GM19025 (cell line): ENCODE results near the gene PLCXD1.

ENCODE experiments used
- ATAC-seq: cut with Tn5 transposase; IDR thresholded peaks from one replicate; pipeline ENCODE4 v1.9.1; 2021; ENCODE audit warnings: mild to moderate bottlenecking, low read depth, moderate library complexity; ENCODE audit not compliant: unreplicated experiment

Gene PLCXD1

DNA sequence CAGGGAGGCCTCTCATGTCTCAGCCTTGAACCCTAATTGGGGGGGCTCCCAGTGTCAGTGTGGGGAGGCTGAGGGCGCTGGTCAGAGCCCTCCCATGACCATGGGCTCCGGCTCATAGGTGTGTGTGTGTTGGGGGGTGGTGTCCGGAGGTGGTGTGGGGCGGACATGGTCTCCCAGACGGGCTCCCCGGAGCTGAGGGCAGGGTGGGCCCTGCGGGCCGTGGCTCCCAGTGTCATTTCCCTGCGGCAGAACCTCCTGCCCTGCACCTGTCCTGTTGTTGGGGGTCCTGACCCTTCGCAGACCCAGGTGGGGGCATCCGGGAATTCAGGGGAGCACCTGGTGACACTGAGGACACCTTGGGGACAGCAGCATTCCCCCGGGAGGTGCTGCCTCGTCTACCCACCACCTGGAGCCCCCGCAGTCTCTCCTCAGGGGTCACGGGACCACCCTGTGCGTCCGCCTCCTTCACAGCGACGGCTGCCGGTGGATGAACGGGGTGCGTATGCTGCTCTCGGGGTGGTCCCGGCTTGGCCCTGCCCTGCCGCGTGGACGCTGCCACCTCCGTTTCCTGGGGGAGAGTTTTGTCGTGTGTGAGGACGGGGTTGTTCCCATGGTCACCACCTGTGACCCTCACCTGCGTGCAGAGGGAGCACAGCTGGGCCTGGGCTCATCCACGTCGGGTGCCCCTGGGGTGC is 51.9 kb downstream of the PLCXD1 start:
- no peak for ATAC-seq

DNA sequence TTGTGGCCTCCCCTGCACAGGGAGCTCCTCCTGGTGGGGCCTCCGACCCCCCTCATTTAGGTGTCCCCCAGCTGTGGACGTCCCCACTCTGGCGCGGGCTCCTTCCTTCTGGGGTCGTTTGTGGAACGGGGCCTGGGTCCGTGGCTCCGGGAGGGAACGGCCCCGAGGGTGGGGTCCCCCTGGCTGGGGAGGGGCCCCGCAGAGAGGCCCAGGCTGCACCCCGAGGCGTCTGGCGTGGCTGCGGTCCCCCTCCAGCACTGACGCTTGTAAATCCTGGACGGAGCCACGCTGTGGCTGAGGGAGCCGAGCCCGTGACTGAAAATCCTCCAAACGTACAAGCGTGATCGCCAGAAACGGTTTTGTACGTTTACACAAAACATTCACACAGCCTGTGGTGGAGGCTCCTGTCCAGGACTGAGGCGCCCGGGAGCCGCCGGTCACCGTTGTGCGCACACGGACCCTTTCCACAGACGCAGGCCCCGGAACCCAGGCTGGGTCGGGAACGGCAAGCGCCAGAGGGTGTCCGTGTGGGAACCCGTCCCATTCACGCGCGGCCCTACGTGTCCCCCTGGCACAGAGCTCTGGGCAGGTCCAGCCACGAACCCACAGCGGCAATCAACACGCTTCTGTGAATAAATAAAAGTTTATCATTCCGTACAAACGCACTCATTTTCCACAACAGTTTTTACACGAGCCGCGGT is 52.6 kb downstream of the PLCXD1 start:
- ATAC-seq: no peak

DNA sequence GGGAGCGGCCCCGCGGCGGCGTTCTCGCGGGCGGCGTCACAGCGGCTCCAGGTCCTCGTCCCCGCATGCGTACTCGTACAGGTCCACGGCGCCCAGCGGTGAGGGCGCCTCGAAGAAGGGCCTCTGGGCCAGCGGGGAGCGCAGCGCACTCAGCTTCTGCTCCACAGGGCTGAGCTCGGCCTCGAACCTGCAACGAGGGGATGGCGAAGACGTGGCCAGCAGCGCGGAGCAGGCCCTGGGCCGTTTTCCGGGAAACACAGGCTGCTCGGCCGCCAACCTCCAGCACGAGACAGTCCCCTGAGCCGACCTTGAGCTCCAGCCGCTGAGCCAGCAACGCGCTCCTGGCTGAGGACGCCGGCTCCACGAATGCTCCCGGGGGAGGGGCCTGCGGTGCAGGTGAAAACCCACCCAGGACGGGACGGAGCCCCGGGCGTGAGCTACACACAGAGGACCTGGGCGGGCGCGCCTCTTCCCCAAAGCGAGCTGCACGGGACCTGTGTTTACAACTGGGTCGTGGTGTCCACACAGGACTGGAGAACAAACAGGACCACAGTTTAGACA is 53.2 kb downstream of the PLCXD1 start:
- ATAC-seq: no peak

GRCh38 chrX:334971-335757 is 54.0 kb downstream of the PLCXD1 start:
- ATAC-seq: no peak

DNA sequence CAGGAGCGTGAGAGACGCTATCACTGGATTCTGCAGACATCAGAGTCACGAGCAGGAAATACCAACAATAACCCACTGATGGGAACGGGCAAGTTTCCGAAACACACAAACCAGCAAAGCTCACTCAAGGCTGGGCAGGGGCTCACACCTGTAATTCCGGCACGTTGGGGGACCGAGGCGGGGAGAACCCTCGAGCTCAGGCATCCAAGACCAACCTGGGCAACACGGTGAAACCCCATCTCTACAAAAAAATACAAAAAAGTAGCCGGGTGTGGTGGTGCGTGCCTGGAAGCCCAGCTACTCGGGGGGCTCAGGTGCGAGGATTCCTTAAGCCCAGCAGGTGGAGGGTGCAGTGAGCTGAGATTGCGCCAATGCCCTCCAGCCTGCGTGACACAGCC is 54.6 kb downstream of the PLCXD1 start:
- no peak for ATAC-seq

GRCh38 chrX:336227-336626 is 55.0 kb downstream of the PLCXD1 start:
- ATAC-seq: no peak

- no peak for ATAC-seq
Measured at GRCh38 chrX:337331-337831, 56.2 kb downstream of the PLCXD1 start.

DNA sequence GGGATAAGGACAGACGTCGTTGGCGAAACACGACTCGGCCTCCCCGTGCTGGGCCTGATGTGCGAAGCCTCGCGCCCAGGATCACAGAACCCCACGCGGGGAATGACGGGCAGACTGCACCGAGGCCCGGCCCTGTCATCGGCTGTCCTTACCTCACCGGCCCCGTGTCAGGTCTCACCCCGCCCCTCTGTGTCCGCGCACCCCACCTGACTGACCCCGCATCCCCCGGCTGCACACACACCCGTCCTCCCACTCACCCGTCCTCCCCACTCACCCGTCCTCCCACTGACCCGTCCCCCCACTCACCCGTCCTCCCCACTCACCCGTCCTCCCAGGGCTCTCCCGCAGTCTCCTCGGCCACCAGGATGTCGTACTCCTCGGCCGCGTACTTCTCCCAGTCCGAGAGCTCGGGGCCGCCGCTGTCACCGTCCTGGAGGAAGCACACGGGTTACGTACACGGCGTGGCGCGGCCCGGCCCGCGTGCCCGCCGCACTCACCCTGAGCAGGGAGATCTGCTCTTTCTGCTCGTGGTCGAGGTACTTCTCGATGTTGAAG is 57.2 kb downstream of the PLCXD1 start:
- ATAC-seq: no peak

DNA sequence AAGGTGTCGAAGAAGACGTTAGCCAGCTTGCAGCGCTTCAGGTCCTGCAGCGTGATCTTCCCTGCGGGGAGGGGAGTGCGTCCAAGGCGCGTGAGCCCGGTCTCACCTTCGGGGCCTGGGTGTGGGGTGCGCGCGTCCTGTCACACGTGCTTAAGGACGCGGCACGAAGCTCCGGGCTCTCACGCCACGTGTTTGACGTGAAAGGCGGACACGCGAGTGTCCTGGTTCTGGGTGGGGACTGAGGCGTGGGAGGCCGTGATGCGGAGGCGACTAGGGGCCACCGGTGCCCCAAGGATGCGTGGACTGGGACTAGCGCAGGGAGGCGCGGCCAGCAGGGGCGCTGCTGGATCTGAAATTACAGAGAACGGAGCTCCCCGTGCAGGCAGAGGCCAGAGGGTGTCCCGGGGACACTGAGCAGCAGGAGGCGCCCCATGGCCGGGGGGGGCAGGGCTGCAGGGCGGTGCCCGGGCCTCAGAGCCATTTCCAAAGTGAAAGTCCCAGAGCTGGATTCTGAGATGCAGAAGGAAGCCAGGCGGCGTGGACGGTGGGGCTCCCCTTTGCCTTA is 57.7 kb downstream of the PLCXD1 start:
- no peak for ATAC-seq

GRCh38 chrX:340121-340520 is 58.9 kb downstream of the PLCXD1 start:
- no peak for ATAC-seq

- no peak for ATAC-seq
Measured at GRCh38 chrX:340641-341423, 59.7 kb downstream of the PLCXD1 start.

DNA sequence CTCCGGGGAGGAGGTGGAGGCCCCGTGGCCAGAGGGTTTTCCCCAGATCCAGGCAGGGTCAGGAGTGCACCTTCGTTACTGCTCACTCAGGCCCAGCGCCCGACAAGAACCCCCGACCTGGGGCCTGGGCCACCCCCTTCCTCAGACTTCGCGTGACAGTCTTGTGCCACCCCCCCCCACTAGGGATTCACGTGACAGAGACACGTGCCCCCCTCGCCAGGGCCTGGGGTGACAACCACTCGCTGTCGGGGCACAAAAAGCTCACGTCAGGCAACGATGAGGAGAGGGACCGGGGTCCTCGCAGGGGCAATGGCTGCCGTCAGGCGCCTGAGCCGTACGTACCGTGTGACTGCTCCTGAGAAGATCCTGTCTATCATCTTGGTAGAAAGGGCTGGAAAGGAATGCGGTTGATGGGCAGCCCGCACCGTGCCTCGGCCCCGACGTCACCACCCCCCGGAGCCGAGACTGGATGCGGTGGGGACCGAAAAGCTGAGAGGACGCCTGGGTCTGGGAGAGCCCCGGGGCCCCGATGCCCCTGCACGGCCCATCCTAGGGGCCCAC is 60.4 kb downstream of the PLCXD1 start:
- ATAC-seq: no peak

DNA sequence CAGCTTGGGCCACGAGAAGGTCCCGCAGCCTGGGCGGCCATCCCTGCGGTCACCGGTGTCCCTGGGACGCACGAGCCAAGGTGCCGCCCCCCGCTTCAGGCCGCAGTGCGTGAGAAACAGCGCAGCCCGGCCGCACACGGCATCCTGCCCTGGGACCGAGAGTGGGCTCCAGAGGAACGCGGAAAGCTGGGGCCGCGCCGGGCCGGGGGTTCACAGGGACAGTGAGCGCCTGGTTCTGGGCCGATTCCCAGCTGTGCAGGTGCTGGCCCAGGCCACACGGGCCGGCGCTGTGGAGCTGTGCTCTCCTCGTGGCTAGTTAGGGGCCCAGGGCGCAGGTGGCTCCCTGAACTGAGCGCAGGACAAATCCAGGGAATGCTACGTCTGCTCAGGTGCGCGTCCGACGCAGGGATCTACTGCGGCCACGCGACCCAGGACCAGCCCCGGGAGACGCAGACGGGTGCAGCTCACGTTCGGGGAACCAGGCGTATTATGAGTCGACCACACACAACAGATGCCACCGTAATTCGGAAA is 63.3 kb downstream of the PLCXD1 start:
- no peak for ATAC-seq

- ATAC-seq: no peak
Measured at GRCh38 chrX:345020-345925, 64.1 kb downstream of the PLCXD1 start.

DNA sequence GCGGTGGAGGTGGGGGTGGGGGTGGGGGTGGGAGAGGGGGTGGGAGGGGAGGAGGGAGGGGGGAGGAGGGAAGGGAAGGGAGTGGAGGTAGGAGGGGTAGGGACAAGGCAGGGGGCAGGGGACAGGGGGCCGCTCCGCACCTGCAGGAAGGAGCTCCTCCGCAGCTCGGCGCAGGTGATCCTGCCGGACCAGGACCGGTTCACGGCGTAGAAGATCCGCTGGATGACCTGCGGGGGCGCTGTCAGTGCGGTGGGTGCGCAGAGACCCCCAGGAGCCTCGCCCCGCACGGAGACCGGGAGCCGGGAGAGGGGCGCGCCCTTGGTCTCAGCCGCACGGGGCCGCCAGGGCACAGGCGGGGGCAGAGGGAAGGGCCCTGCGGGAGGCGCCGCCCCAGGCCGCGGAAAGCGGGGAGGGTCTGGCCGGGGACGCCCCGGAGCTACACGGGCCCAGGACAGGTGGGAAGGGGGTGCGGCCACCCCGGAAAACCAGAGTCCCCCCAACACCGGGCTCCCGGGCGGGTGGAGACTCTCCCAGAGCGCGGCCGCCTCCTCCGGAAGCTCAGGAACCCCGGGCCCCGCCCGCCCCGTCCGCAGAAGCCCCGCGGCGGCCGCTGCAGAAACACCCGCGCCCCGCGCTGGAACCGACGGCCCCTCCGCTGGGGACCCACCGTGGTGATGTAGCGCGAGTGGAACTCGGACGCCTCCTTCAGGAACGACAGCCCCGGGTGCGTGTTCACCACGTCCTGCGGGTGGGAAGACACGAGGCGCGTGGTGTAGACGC is 65.0 kb downstream of the PLCXD1 start:
- ATAC-seq: no peak

DNA sequence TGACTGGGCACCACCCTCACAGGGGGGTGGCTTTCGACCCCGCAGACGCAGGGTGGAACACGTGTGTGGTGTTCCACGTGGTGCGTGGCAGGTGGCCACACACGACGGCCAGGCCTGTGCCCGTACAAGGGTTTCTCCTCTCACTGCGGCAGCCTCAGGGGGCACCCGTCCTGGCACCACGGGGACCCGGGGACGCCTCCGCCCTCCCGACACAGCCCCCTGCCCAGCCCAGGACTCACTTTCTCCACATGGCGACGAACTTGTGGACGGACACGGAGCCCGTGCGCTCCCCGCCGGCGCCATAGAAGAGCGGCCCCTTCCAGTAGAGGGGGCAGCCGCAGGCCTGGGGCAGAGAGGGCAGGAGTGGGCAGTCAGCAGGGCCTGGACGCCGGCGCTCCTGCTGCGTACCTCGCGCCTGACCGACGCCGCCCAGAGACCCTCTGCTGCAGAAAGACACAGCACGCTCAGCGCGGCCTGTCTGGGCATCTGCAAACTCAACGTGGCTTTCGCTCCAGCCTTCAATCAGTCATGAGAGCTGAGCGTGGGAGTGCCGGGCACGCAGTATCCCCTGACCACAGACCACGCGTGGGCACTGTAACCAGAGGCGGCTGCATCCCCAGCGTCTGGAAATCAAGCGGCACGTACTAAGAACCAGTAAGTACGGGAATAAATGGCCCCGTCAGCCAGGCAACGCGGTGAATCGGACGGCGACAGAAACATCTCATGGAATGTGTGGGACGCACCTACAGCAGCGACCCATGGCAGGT is 66.4 kb downstream of the PLCXD1 start:
- ATAC-seq: no peak
